Neural cell (in vitro differentiated cells): ENCODE data around the gene RANBP3. TPM values are rescaled to one million over a fixed set of nuclear protein-coding genes. Genes with fewer than 3 reads are reported as not detected.

Experiments used
- H2AFZ ChIP-seq: fragments of 200-600, 300-800 bp; sonication (generic), shearing (Covaris generic); 2 replicates; pipeline ENCODE4 v1.6.0; 2014; ENCODE audit warnings: low read depth, mild to moderate bottlenecking, antibody characterized with exemption, low read length, moderate library complexity
- H3F3A ChIP-seq: fragments of 200-600 bp; shearing (Covaris generic); 2 replicates; pipeline ENCODE4 v1.6.1; 2016; ENCODE audit warnings: mild to moderate bottlenecking, moderate library complexity, mixed read lengths, antibody characterized with exemption, low read length; ENCODE audit not compliant: insufficient read depth, poor library complexity, severe bottlenecking
- H3K27ac ChIP-seq: fragments of 200-600, 300-800 bp; sonication (generic), shearing (Covaris generic); 2 replicates; pipeline ENCODE4 v1.5.1; 2014; ENCODE audit warnings: mild to moderate bottlenecking, low read length, moderate library complexity
- H3K27me3 ChIP-seq: fragments of 300-800, 200-600 bp; sonication (generic), shearing (Covaris generic); 2 replicates; pipeline ENCODE4 v1.6.0; 2014; ENCODE audit warnings: mild to moderate bottlenecking, low read depth, low read length, moderate library complexity; ENCODE audit not compliant: insufficient read depth
- H3K36me3 ChIP-seq: fragments of 300-800, 200-600 bp; sonication (generic), shearing (Covaris generic); 2 replicates; pipeline ENCODE4 v1.5.1; 2014; ENCODE audit warnings: mild to moderate bottlenecking, antibody characterized with exemption, low read length, moderate library complexity; ENCODE audit not compliant: insufficient read depth
- H3K4me2 ChIP-seq: fragments of 300-800, 200-600 bp; sonication (generic), shearing (Covaris generic); 2 replicates; pipeline ENCODE4 v1.6.0; 2014; ENCODE audit warnings: mild to moderate bottlenecking, low read length
- H3K4me3 ChIP-seq: fragments of 300-800, 200-600 bp; sonication (generic), shearing (Covaris generic); 2 replicates; pipeline ENCODE4 v1.5.1; 2014; ENCODE audit warnings: mild to moderate bottlenecking, low read length, moderate library complexity
- H3K79me2 ChIP-seq: fragments of 200-600 bp; shearing (Covaris generic); replicated peaks from 2 replicates; pipeline ENCODE4 v1.6.0; 2014; ENCODE audit warnings: mild to moderate bottlenecking, low read length, moderate library complexity; ENCODE audit not compliant: insufficient read depth
- H3K9ac ChIP-seq: fragments of 300-800, 200-600 bp; sonication (generic), shearing (Covaris generic); 2 replicates; pipeline ENCODE4 v1.6.1; 2016; ENCODE audit warnings: mild to moderate bottlenecking, low read length, mixed read lengths
- H3K9me2 ChIP-seq: fragments of 200-600 bp; shearing (Covaris generic); 2 replicates; pipeline ENCODE4 v1.6.1; 2016; ENCODE audit warnings: mild to moderate bottlenecking, low read length, mixed read lengths; ENCODE audit not compliant: insufficient read depth
- H3K9me3 ChIP-seq: fragments of 200-600, 300-800 bp; sonication (generic), shearing (Covaris generic); 2 replicates; pipeline ENCODE4 v1.6.1; 2016; ENCODE audit warnings: mild to moderate bottlenecking, mixed run types, low read length, moderate library complexity, mixed read lengths
- H4K20me1 ChIP-seq: fragments of 200-600 bp; shearing (Covaris generic); 2 replicates; pipeline ENCODE4 v1.6.1; 2016; ENCODE audit warnings: mild to moderate bottlenecking, mixed run types; ENCODE audit not compliant: insufficient read depth
- CTCF ChIP-seq: fragments of 450-650 bp; IDR thresholded peaks from 2 replicates; pipeline ENCODE4 v1.5.1; 2014; ENCODE audit warnings: antibody characterized with exemption, mild to moderate bottlenecking, moderate library complexity; ENCODE audit not compliant: poor library complexity, severe bottlenecking
- EP300 ChIP-seq: fragments of 450-650 bp; conservative IDR thresholded peaks from 2 replicates; pipeline ENCODE4 v1.6.1; 2014; ENCODE audit warnings: antibody characterized with exemption, mild to moderate bottlenecking, moderate library complexity; ENCODE audit not compliant: poor library complexity, severe bottlenecking
- EZH2 ChIP-seq: fragments of 200-600, 300-800 bp; shearing (Covaris generic), sonication (generic); IDR thresholded peaks from 2 replicates; pipeline ENCODE4 v1.6.1; 2014; ENCODE audit warnings: antibody characterized with exemption, low read length, borderline replicate concordance, mild to moderate bottlenecking; ENCODE audit not compliant: insufficient read depth, poor library complexity, severe bottlenecking
- MXI1 ChIP-seq: fragments of 450-650 bp; conservative IDR thresholded peaks from 2 replicates; pipeline ENCODE4 v1.6.1; 2014; ENCODE audit warnings: antibody characterized with exemption, mild to moderate bottlenecking; ENCODE audit not compliant: poor library complexity, severe bottlenecking
- POLR2AphosphoS5 ChIP-seq: IDR thresholded peaks from 2 replicates; pipeline ENCODE4 v1.6.1; 2012
- RAD21 ChIP-seq: fragments of 450-650 bp; conservative IDR thresholded peaks from 2 replicates; pipeline ENCODE4 v1.6.1; 2014; ENCODE audit warnings: antibody characterized with exemption, mild to moderate bottlenecking, moderate library complexity
- REST ChIP-seq: IDR thresholded peaks from 2 replicates; pipeline ENCODE4 v1.6.1; 2012; ENCODE audit warnings: borderline replicate concordance
- SMC3 ChIP-seq: fragments of 450-650 bp; conservative IDR thresholded peaks from 2 replicates; pipeline ENCODE4 v1.6.1; 2014; ENCODE audit warnings: antibody characterized with exemption, mild to moderate bottlenecking, moderate library complexity; ENCODE audit not compliant: poor library complexity
- TAF1 ChIP-seq: IDR thresholded peaks from 2 replicates; pipeline ENCODE4 v1.6.1; 2012; ENCODE audit warnings: low read depth
- polyA plus RNA-seq: library from polyadenylated mRNA; depleted of rRNA; stranded (reverse); fragments of >200 nt; gene quantifications from 2 replicates; pipeline ENCODE4 v1.2.3, GENCODE V29; 2014

RANBP3 gene
- polyA plus RNA-seq, 1 donor from 2014 or later: 67.6 TPM

GRCh38 chr19:5956323-5956722 lies 21.6 kb downstream of the RANBP3 start:
- Histone ChIP-seq H3K27me3 (no peaks in the 10 kb centered on the region), H3K4me3 (no peak overlapping the region), H4K20me1 (peaks cover 4% of the 10 kb centered on the region), H3F3A (no peaks in the 10 kb centered on the region), H2AFZ (no peak overlapping the region), H3K27ac (no peak overlapping the region), H3K9ac (no peak overlapping the region), H3K36me3 (no peaks in the 10 kb centered on the region), H3K79me2 (peaks cover 57% of the 10 kb centered on the region), H3K9me3 (no peaks in the 10 kb centered on the region), H3K4me2 (no peak overlapping the region), H3K9me2 (no peaks in the 10 kb centered on the region)
- TF ChIP-seq REST (no peak), CTCF (no peak), RAD21 (no peak), POLR2AphosphoS5 (no peak), SMC3 (no peak), EZH2 (no peak), TAF1 (no peak), MXI1 (no peak), EP300 (no peak)

GRCh38 chr19:5955636-5955935 lies 22.4 kb downstream of the RANBP3 start:
- no peak for TF ChIP-seq CTCF
- TF ChIP-seq TAF1: no peak
- no peak for TF ChIP-seq MXI1
- H3F3A ChIP-seq: no peaks in the 10 kb centered on the region
- no peaks in the 10 kb centered on the region for H3K9me2 ChIP-seq
- H3K4me2 ChIP-seq: no peak overlapping the region
- H3K36me3 ChIP-seq: no peaks in the 10 kb centered on the region
- no peak overlapping the region for H2AFZ ChIP-seq
- no peak overlapping the region for H3K27ac ChIP-seq
- H3K79me2 ChIP-seq: peaks cover 63% of the 10 kb centered on the region
- H3K9me3 ChIP-seq: no peaks in the 10 kb centered on the region
- H4K20me1 ChIP-seq: peaks cover 7% of the 10 kb centered on the region
- no peaks in the 10 kb centered on the region for H3K27me3 ChIP-seq
- no peak overlapping the region for H3K4me3 ChIP-seq
- no peak overlapping the region for H3K9ac ChIP-seq
